ENCODE data around the gene ZNF281. TPM values are rescaled to one million over a fixed set of nuclear protein-coding genes. Genes with fewer than 3 reads are reported as not detected.
"Not testable (repeated sequence)": the region's sequence is repeated elsewhere in the genome, so short reads cannot be mapped to it uniquely, and the experiment has no call there.

The ZNF281 gene
- total RNA-seq, 1 donor from 2014 or later = 15.0 TPM

GRCh38 chr1:200365897-200366426 is 43.9 kb downstream of the ZNF281 start:
- no peak for DNase-seq (ENCODE audit: low spot score)

GRCh38 chr1:200364831-200365230 is 45.0 kb downstream of the ZNF281 start:
- no peak for DNase-seq (ENCODE audit: low spot score)

- DNase-seq (ENCODE audit: low spot score) = no peak
These were observed 45.6 kb downstream of the ZNF281 start for GRCh38 chr1:200364091-200364759.

- DNase-seq (ENCODE audit: low spot score) = no peak
These were observed 46.4 kb downstream of the ZNF281 start for GRCh38 chr1:200363264-200363933.

- DNase-seq (ENCODE audit: low spot score) = no peak
These were observed 47.4 kb downstream of the ZNF281 start for GRCh38 chr1:200362421-200362820.

GRCh38 chr1:200359610-200360163 is 50.1 kb downstream of the ZNF281 start:
- DNase-seq (ENCODE audit: low spot score) = no peak

GRCh38 chr1:200357925-200358324 is 51.9 kb downstream of the ZNF281 start:
- not testable (repeated sequence) for DNase-seq (ENCODE audit: low spot score)

GRCh38 chr1:200355801-200356200 is 54.0 kb downstream of the ZNF281 start:
- no peak for DNase-seq (ENCODE audit: low spot score)

Other genes with a start within 250 kb of the ZNF281 start
- gene KIF14, start 210.7 kb upstream of the ZNF281 start, total RNA-seq = 0.03 TPM

All from mesenteric fat pad (tissue), 1 donor.